Amniotic stem cell (primary cell): ENCODE results near the gene COQ8A.
"Not testable (repeated sequence)": the region's sequence is repeated elsewhere in the genome, so short reads cannot be mapped to it uniquely, and the experiment has no call there.

ENCODE experiments used
- DNase-seq: peaks from one replicate; lab custom pipeline; 2025; lab: John Stamatoyannopoulos, UW

Gene COQ8A

GRCh38 chr1:226921504-226921903 lies 18.6 kb upstream of the COQ8A start:
- DNase-seq, result no peak

GRCh38 chr1:226929260-226930111 lies 10.6 kb upstream of the COQ8A start:
- not testable (repeated sequence) for DNase-seq

DNA sequence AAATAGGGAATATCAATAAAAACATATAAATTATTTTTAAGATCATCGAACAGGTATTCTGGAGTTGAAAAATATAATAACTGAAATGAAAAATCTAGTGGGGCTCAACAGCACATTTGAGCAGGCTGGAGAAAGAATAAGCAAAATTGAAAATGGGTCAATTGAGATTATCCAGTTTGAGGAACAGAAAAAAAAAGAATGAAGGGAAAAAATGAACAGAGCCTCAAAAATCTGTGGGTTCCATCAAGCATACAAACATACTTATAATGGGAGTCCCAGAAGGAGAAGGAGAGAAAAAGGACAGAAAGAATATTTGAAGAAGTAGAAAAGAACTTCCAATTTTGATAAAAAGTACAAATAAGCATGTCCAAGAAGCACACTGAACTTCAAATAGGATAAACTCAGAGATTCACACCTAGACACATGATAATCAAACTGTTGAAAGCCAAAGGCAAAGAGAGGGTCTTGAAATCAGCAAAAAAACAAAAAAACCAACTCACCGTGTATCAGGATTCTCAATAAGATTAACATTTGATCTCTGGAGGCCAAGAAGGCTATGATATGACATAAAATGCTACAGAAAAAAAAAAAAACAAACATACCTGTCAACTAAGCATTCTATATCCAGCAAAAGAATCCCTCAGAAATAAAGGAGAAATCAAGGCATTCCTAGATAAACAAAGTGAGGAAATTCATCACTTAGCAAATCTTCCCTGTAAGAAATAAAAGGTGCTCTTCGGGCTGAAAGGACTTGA lies 5.4 kb upstream of the COQ8A start:
- DNase-seq, result no peak

DNA sequence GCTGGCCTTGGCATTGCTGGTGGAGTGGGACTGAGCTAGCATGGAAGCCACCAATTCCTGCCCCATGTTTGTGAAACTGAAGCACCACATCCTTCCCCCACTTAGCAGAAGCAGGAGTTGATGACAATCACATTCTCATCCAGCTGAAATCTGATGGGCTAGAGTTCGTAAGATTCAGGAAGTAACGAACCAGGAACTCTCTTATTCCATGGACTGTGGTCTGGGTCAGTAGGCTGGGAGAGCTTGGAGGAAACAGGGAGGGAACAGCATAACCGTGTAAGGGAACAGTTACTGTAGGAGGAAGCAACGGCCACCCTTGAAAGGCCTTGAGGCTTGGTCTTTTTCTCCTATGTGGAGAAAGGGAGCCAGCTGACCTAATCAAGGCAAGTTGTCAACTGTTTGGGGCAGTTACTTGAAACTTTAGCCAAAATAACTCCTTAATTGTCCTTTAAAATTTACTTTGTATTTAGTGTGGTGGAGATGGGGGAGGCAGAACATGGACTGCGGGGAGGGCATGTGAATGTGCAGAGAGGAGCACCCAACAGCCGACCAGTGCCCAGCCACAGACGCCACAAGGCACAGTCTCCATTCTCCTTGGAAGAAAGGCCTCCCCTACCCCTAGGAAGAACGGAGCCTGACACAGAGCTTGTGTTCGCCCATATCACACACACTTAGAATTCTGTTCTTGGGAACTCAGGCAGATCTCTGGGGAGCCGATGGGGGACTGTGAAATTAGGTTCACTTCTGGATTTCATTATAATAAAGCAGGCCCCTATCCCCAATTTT lies 2.0 kb upstream of the COQ8A start:
- no peak for DNase-seq

- DNase-seq, result no peak
These were observed 1.1 kb upstream of the COQ8A start for GRCh38 chr1:226938903-226939437.

GRCh38 chr1:226939438-226940028 lies 561 bp upstream of the COQ8A start:
- DNase-seq, result peak; percentile 22

GRCh38 chr1:226940806-226941067 lies 643 bp downstream of the COQ8A start:
- DNase-seq, result no peak

DNA sequence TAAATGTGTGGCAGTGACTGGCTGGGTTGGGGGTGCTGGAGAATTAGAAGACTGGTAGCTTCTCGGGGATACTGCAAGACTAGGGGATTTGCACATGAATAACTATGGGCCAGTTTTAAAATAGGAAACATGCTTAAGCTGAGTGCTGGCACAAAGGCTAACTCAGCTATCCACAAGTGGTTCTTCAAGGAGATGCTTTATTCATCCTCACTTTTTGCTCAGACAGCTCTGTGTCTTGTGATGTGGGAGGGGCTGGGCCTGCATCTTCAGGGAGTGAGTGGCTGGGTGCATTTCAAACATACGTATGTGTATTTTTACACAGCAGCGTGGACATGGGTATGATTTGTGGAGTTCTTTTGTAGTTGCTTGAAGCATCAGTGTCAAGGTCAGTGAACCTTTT lies 2.3 kb downstream of the COQ8A start:
- no peak for DNase-seq

DNA sequence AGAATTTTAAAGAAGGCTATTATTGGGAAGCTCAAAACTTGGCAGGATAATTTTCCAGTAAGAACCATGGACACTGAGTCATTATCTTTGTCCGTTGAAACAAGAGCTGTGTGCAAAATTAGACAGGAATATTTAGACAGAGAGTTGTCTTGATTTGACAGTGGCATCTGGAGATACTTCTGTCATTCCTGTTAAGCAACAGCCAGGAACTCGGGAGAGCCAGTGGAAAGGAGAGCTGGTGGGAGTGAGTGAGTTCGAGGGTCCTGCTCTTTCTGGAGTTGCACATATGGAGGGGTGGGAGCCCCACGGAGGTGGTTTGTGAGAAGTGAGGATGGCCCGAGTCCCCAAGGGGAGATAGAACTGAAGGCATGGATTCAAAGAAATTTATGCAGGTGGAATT lies 3.1 kb downstream of the COQ8A start:
- DNase-seq, result no peak

DNA sequence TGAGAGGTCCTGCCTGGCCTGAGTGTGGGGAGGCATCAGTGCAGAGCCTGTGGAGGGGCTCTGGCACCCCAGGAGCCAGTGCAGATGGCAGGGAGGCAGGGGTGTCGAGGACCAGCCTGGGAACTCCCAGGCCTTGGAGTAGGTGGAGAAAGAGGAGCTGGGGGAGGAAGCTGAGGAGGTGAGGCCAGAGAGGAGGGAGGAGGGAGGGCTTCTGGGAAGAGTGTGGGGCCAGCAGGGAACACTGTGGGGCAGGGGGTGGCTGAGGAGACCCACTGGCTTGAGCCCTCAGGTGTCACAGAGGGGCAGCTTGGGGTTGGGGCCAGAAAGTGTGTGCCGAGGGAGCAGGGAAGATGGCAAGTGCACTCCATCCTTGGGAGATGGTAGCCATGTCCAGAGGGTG lies 3.8 kb downstream of the COQ8A start:
- no peak for DNase-seq

GRCh38 chr1:226945106-226945857 lies 5.2 kb downstream of the COQ8A start:
- DNase-seq, result no peak

DNA sequence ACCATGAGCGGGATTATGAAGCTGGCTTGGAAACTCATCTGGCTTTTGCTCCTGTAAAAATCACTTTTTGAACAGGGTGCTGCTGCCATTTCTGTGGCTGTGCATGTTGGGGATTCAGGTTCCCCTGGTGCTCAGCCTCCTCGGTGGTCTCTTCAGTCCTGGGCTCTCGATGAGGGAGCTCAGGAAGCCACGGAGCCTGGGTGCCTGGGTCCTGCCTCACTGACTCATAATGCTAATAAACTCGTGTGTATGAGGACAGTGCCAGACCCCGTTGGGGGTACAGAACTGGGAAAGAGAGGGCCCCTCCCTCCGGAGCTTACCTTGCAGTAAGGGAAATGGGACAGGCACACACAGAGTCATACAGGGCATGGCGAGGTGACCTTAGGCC lies 5.8 kb downstream of the COQ8A start:
- DNase-seq, result no peak

- no peak for DNase-seq
These were observed 6.2 kb downstream of the COQ8A start for GRCh38 chr1:226946285-226946684.

- no peak for DNase-seq
These were observed 6.7 kb downstream of the COQ8A start for GRCh38 chr1:226946841-226947240.

DNA sequence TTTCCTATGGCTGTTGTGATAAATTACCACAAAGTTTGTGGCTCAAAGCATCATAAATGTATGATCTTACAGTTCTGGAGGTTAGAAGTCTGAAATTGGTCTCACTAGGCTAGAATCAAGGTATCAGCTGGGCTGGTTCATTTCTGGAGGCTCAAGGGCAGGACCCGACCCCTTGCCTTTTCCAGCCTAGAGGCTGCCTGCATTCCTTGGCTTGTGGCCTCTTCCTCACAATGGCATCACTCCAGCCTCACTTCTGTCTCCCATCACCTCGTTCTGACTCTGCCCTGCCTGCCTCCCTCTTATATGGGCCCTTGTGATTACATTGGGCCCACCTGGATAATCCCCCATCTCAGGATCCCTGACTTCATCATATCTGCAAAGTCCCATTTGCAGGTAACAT lies 8.0 kb downstream of the COQ8A start:
- no peak for DNase-seq

GRCh38 chr1:226948480-226948879 lies 8.4 kb downstream of the COQ8A start:
- DNase-seq, result no peak

- DNase-seq, result no peak
These were observed 8.9 kb downstream of the COQ8A start for GRCh38 chr1:226948996-226949395.

DNA sequence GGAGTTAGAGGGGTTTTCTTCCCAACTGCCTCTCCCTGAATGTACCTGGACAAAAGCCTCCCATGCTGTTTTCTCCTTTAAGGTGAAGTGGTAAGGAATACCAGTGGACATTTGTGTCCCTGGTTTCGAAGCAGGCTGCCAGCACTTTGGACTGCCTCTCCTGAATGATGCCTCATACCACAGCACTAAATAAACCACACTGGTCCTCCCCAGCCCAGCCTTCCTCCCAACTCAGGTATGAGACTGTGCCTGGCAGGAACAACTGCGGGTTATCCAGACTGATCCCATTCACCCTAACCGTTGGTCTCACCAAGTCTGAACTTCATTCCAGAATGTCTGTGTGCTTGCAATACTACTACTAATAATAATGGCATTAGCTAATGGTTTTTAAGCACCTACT lies 9.3 kb downstream of the COQ8A start:
- DNase-seq, result no peak

DNA sequence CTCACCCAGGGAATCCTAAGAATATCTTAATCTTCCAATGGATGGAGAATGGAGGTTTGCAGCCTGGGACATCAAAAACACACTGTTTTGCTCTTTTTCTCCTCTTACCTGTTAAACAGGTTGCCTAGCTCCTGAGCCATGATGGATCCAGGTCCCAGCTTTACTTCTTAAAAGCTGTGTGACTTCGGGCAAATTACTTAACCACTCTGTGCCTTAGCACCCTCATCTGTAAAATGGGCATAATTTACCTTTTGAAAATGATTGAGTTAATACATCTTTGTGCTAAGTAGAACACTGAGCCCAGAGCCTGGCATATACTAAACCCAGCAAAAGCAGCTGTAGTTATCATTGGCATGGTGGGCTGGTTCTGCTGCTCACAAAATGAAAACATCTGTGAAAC lies 10.2 kb downstream of the COQ8A start:
- no peak for DNase-seq

DNA sequence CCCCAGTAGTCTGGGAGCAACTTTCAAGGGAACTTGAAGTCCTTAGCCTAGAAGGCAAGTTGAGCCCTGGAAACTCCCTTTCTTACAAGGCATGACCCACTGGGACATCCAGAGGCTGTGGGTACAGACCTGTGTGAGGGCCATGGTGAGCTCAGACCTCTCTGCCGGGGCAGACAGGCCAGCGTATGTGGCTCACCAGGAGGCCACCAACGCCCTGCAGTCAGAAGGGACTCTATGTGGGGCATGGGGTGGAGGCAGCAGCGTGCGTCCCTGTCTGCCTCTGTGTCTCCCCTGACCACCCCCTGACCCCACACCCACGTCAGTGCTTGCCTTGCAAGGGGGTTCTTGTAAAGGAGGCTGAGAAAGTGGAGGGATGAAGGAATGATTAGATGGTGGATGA lies 10.8 kb downstream of the COQ8A start:
- no peak for DNase-seq

- no peak for DNase-seq
These were observed 11.4 kb downstream of the COQ8A start for GRCh38 chr1:226951286-226952117.
